GM12878 (cell line): ENCODE data around the gene FLT3LG. TPM values are rescaled to one million over a fixed set of nuclear protein-coding genes. Genes with fewer than 3 reads are reported as not detected.

Experiments
- ATAC-seq: fragments of 200-7000 bp; cut with Tn5 transposase; 3 replicates; pipeline ENCODE4 v1.9.1; 2020; ENCODE audit warnings: mild to moderate bottlenecking, moderate library complexity
- BruUV-seq: library from RNA; stranded (reverse); fragments of 400-500 nt; replicated peaks from 2 replicates; lab custom pipeline; 2021; lab: Mats Ljungman, UMichigan
- CTCF ChIA-PET: fragments of 300-600 bp; sonication (Branson Sonifier 250); formaldehyde crosslinking; extraction: SDS; loops from one replicate; lab custom pipeline; 2021; ENCODE audit warnings: inconsistent platforms; lab: Yijun Ruan, JAX
- POLR2A ChIA-PET: fragments of 350-600 bp; formaldehyde crosslinking; extraction: SDS; loops from one replicate; lab custom pipeline; 2021; ENCODE audit warnings: inconsistent platforms; lab: Charles Lee
- RAD21 ChIA-PET: fragments of 300-600 bp; sonication (Branson Sonifier 250); formaldehyde crosslinking; loops from one replicate; lab custom pipeline; 2023; ENCODE audit warnings: antibody characterized with exemption; ENCODE audit not compliant: unreplicated experiment; lab: Charles Lee
- SMC1A ChIA-PET: fragments of 300-600 bp; sonication (Branson Sonifier 250); formaldehyde crosslinking; loops from one replicate; lab custom pipeline; 2023; ENCODE audit not compliant: unreplicated experiment, uncharacterized antibody; lab: Charles Lee
- DNase-seq: peaks from one replicate; pipeline ENCODE4 v3.0.0-alpha.2; 2011; ENCODE audit warnings: low read depth, low spot score
- FAIRE-seq: peaks from 3 replicates; lab custom pipeline; 2011; peaks lifted over from hg19 to GRCh38; lab: Jason Lieb, UNC
- H2AFZ ChIP-seq: 2 replicates; pipeline ENCODE4 v1.6.0; 2011; ENCODE audit warnings: low read depth, low read length, control low read depth; ENCODE audit not compliant: control insufficient read depth
- H3K27ac ChIP-seq: 2 replicates; pipeline ENCODE4 v1.5.1; 2011; ENCODE audit warnings: control low read depth; ENCODE audit not compliant: control insufficient read depth, insufficient read depth
- H3K27me3 ChIP-seq, 2 experiments: replicated peaks in 1 of 2; 2 replicates each; pipeline versions ENCODE4 v1.6.0 to v1.6.1; 2011; ENCODE audit warnings: low read length in 1 of 2; ENCODE audit not compliant: control insufficient read depth in 2 of 2, insufficient read depth in 2 of 2
- H3K36me3 ChIP-seq, 2 experiments: 2 replicates each; pipeline ENCODE4 v1.5.1; 2011; ENCODE audit warnings: low read length in 1 of 2; ENCODE audit not compliant: control insufficient read depth in 2 of 2, insufficient read depth in 2 of 2
- H3K4me1 ChIP-seq: 2 replicates; pipeline ENCODE4 v1.6.1; 2011; ENCODE audit warnings: mild to moderate bottlenecking, low read length, moderate library complexity, mixed read lengths; ENCODE audit not compliant: control insufficient read depth, insufficient read depth
- H3K4me2 ChIP-seq: 2 replicates; pipeline ENCODE4 v1.6.0; 2011; ENCODE audit warnings: control low read depth; ENCODE audit not compliant: control insufficient read depth, insufficient read depth
- H3K4me3 ChIP-seq: fragments of 200-600 bp; sonication (generic); 2 replicates; pipeline ENCODE4 v1.5.1; 2016
- H3K79me2 ChIP-seq: 2 replicates; pipeline ENCODE4 v1.6.0; 2011; ENCODE audit warnings: low read length; ENCODE audit not compliant: control insufficient read depth, insufficient read depth
- H3K9ac ChIP-seq: 2 replicates; pipeline ENCODE4 v1.8.0; 2011; ENCODE audit warnings: low read length, control low read depth, mixed read lengths; ENCODE audit not compliant: control insufficient read depth, insufficient read depth
- H3K9me3 ChIP-seq: replicated peaks from 3 replicates; pipeline ENCODE4 v1.5.1; 2011; ENCODE audit warnings: mild to moderate bottlenecking, low read length; ENCODE audit not compliant: control insufficient read depth, insufficient read depth
- H4K20me1 ChIP-seq: 2 replicates; pipeline ENCODE4 v1.6.0; 2011; ENCODE audit not compliant: control insufficient read depth, insufficient read depth
- CBX5 ChIP-seq: sonication (generic); IDR thresholded peaks from 2 replicates; pipeline ENCODE4 v1.6.1; 2016; ENCODE audit warnings: low read depth, moderate library complexity, mild to moderate bottlenecking, inconsistent platforms
- CTCF ChIP-seq, 3 experiments: IDR thresholded peaks in 2 of 3; conservative IDR thresholded peaks in 1 of 3; 2 replicates each; pipeline ENCODE4 v1.5.1; 2011; ENCODE audit warnings: low read depth in 3 of 3, low read length in 3 of 3, mild to moderate bottlenecking in 3 of 3, control low read depth in 2 of 3, moderate library complexity in 2 of 3, inconsistent platforms in 1 of 3, mixed read lengths in 1 of 3; ENCODE audit not compliant: control insufficient read depth in 2 of 3, insufficient read depth in 1 of 3; ENCODE audit errors: extremely low read depth in 1 of 3
- E2F8 ChIP-seq: fragments of 450-650 bp; IDR thresholded peaks from 2 replicates; pipeline ENCODE4 v1.6.1; 2018; ENCODE audit warnings: mild to moderate bottlenecking, low read depth, moderate library complexity; ENCODE audit not compliant: partially characterized antibody
- IRF4 ChIP-seq: IDR thresholded peaks from 2 replicates; pipeline ENCODE4 v1.6.1; 2011; ENCODE audit warnings: low read depth, low read length
- KLF5 ChIP-seq: fragments of 450-650 bp; IDR thresholded peaks from 2 replicates; pipeline ENCODE4 v1.6.1; 2014; ENCODE audit warnings: mild to moderate bottlenecking; ENCODE audit not compliant: partially characterized antibody
- MTA3 ChIP-seq: IDR thresholded peaks from 2 replicates; pipeline ENCODE4 v1.6.1; 2012; ENCODE audit warnings: low read length, inconsistent platforms, borderline replicate concordance
- MXI1 ChIP-seq: fragments of 150-350 bp; IDR thresholded peaks from 2 replicates; pipeline ENCODE4 v1.6.1; 2011; ENCODE audit warnings: low read depth, mild to moderate bottlenecking, inconsistent platforms, low read length, improper control_type of control experiment
- RAD21 ChIP-seq: IDR thresholded peaks from 2 replicates; pipeline ENCODE4 v1.6.1; 2011; ENCODE audit warnings: mild to moderate bottlenecking, low read depth, low read length, moderate library complexity; ENCODE audit not compliant: insufficient read depth
- RUNX3 ChIP-seq: IDR thresholded peaks from 2 replicates; pipeline ENCODE4 v1.6.1; 2012; ENCODE audit warnings: low read length, inconsistent platforms
- SMARCA5 ChIP-seq: fragments of 450-650 bp; IDR thresholded peaks from 2 replicates; pipeline ENCODE4 v1.6.1; 2017; ENCODE audit warnings: mild to moderate bottlenecking
- SMC3 ChIP-seq: IDR thresholded peaks from 2 replicates; pipeline ENCODE4 v1.6.1; 2011; ENCODE audit warnings: low read length, improper control_type of control experiment, borderline replicate concordance
- YY1 ChIP-seq: IDR thresholded peaks from 2 replicates; pipeline ENCODE4 v1.6.1; 2011; ENCODE audit warnings: low read depth, mild to moderate bottlenecking, low read length
- ZNF24 ChIP-seq: fragments of 450-650 bp; IDR thresholded peaks from 2 replicates; pipeline ENCODE4 v1.6.1; 2017; ENCODE audit warnings: antibody characterized with exemption, mild to moderate bottlenecking
- WGBS: methylation state at CpG from one replicate; pipeline ENCODE4 v1.1.6; 2016; ENCODE audit warnings: low lambda C conversion rate; ENCODE audit not compliant: insufficient replicate concordance, insufficient coverage; ENCODE audit errors: missing lambda C conversion rate; 5-methylcytosine and 5-hydroxymethylcytosine counted together
- in situ Hi-C: fragments of 300-500 bp; cut with MboI; formaldehyde crosslinking; loops from 9 replicates; pipeline ENCODE4 v1.14.3; 2018; ENCODE audit warnings: mixed read lengths
- intact Hi-C: fragments of 100-400 bp; cut with micrococcal nuclease; formaldehyde crosslinking; loops from one replicate; pipeline ENCODE4 v1.14.2; 2022; ENCODE audit not compliant: unreplicated experiment
- polyA plus RNA-seq, 11 experiments: library from polyadenylated mRNA; depleted of rRNA in 4 of 11; unstranded in 6 of 11; stranded (reverse) in 5 of 11; fragments of >200 nt; fragmentation: Nextera tagmentation in 4 of 11; fragmentation: Illumina TruSeq in 1 of 11; extraction: Ambion mirVana in 4 of 11; extraction: Trizol in 1 of 11; gene quantifications; 1 replicate in 1 of 11; 2 replicates in 10 of 11; pipeline versions ENCODE4 v1.2.1 to v1.2.3, GENCODE V29; 2011 to 2016; ENCODE audit warnings: inconsistent platforms in 2 of 11, missing spikeins in 2 of 11, low read depth in 1 of 11
- total RNA-seq, 4 experiments: library from RNA; depleted of rRNA in 3 of 4; stranded (reverse); fragments of >200 nt in 3 of 4; fragmentation: Illumina TruSeq in 1 of 4; extraction: Trizol in 1 of 4; gene quantifications; 2 replicates each; pipeline versions ENCODE4 v1.2.1 to v1.2.3, GENCODE V29; 2013 to 2021

Gene FLT3LG
- total and polyA plus RNA-seq, 10 of the 15 experiments (the other 5 are each of a cell fraction or from before 2014, with no cell fraction given) = 0.68 to 13.1 (median 4.3) TPM

- SMC1A ChIA-PET = interaction anchor here (0.6 to 8.5 kb wide), 6 partner anchors 11 to 169 kb away, joined by 3 to 70 read pairs (median 4); no protein-coding TSS in a partner anchor
- FAIRE-seq (no peak), ATAC-seq (peak; percentile 90), DNase-seq (no peak)
- RAD21 ChIA-PET = interaction anchor here (0.6 to 2.9 kb wide), 6 partner anchors 40 to 491 kb away, joined by 4 to 27 read pairs (median 5); no protein-coding TSS in a partner anchor
- Histone ChIP-seq H3K9ac (no peak overlapping the region), H3K79me2 (no peaks in the 10 kb centered on the region), H3K4me2 (no peak overlapping the region), H4K20me1 (no peaks in the 10 kb centered on the region), H3K4me1 (no peaks in the 10 kb centered on the region; the same call in 1 of the 2 replicates), H3K27me3 (no peaks in the 10 kb centered on the region), H3K27ac (no peak overlapping the region), H3K36me3 (no peaks in the 10 kb centered on the region), H3K4me3 (no peak overlapping the region), H3K9me3 (no peaks in the 10 kb centered on the region), H2AFZ (no peak overlapping the region)
- CTCF ChIA-PET = interaction anchor here (0.6 to 5.9 kb wide), 9 partner anchors 28 to 172 kb away, joined by 3 to 46 read pairs (median 3); partner anchors contain the start of gene FLT3LG
- whole genome bisulfite sequencing = 3% methylated on average over 6 of the region's 8 CpGs
- POLR2A ChIA-PET = interaction anchor here (0.5 kb wide), 1 partner anchor 21 kb away, joined by 3 read pairs; the partner anchor contains the start of gene RCN3
- in situ Hi-C loops = loop anchor here (5.0 kb wide), 1 partner anchor 36 kb away; no protein-coding TSS in a partner anchor
- no TSS peak for BruUV-seq
- peak; percentile 90 to 96 (median 91) for TF ChIP-seq CTCF (IDR thresholded peaks at IDR 0.05 in 2 of 3, conservative IDR thresholded peaks at IDR 0.05 in 1 of 3; ENCODE audit: control insufficient read depth in 2 of 3, extremely low read depth in 1 of 3, insufficient read depth in 1 of 3, low read depth in 3 of 3, low read length in 3 of 3)
- TF ChIP-seq SMC3 = peak; percentile 90
- no peak for TF ChIP-seq E2F8
- peak; percentile 96 for TF ChIP-seq RAD21
- TF ChIP-seq YY1 = peak; percentile 64; the same call in 1 of the 2 replicates
- no peak for TF ChIP-seq MTA3
- TF ChIP-seq CBX5 = no peak
- TF ChIP-seq KLF5 = no peak
- TF ChIP-seq RUNX3 = peak; percentile 67; the same call in 1 of the 2 replicates
- 0 out of 2 replicates have a peak, but pooled peaks have one; percentile 11 for TF ChIP-seq ZNF24
- TF ChIP-seq SMARCA5 = peak; percentile 62
- TF ChIP-seq IRF4 = 0 out of 2 replicates have a peak, but pooled peaks have one; percentile 41
- TF ChIP-seq MXI1 = 0 out of 2 replicates have a peak, but pooled peaks have one; percentile 12
- intact Hi-C loops = loop anchor here (1.0 kb wide), 1 partner anchor 41 kb away; no protein-coding TSS in a partner anchor
Measured at GRCh38 chr19:49506575-49507105, 32.6 kb downstream of the FLT3LG start.
